SJCRH30 (cell line): Measurements from ENCODE around the gene PRR14. TPM values are rescaled to one million over a fixed set of nuclear protein-coding genes. Genes with fewer than 3 reads are reported as not detected.
A peak's percentile ranks its signal among the peaks of the same experiment; 100 is the strongest.
"Not testable (repeated sequence)": the region's sequence is repeated elsewhere in the genome, so short reads cannot be mapped to it uniquely, and the experiment has no call there.

Source experiments
- DNase-seq, 2 experiments: peaks; one replicate each; pipeline ENCODE4 v3.0.0-alpha.2; 2015 to 2020
- H3K27ac ChIP-seq: fragments of 250-450 bp; sonication (Bioruptor Pico); 2 replicates; pipeline ENCODE4 v1.5.1; 2020; ENCODE audit warnings: mild to moderate bottlenecking, moderate library complexity
- H3K27me3 ChIP-seq: fragments of 250-450 bp; sonication (Bioruptor Pico); 2 replicates; pipeline ENCODE4 v1.5.1; 2020; ENCODE audit warnings: mild to moderate bottlenecking, moderate library complexity
- H3K36me3 ChIP-seq: fragments of 250-450 bp; sonication (Bioruptor Pico); 2 replicates; pipeline ENCODE4 v1.5.1; 2020; ENCODE audit warnings: mild to moderate bottlenecking, moderate library complexity
- H3K4me1 ChIP-seq: fragments of 250-450 bp; sonication (Bioruptor Pico); 2 replicates; pipeline ENCODE4 v1.5.1; 2020; ENCODE audit warnings: mild to moderate bottlenecking, moderate library complexity
- H3K4me3 ChIP-seq: fragments of 250-450 bp; sonication (Bioruptor Pico); 2 replicates; pipeline ENCODE4 v1.5.1; 2020; ENCODE audit warnings: mild to moderate bottlenecking, moderate library complexity
- H3K9me3 ChIP-seq: fragments of 250-450 bp; sonication (Bioruptor Pico); replicated peaks from 2 replicates; pipeline ENCODE4 v1.5.1; 2020; ENCODE audit warnings: mild to moderate bottlenecking, moderate library complexity
- total RNA-seq: library from RNA; depleted of rRNA; stranded (reverse); fragments of >200 nt; shearing (Covaris generic); gene quantifications from 2 replicates; pipeline ENCODE4 v1.2.3, GENCODE V29; 2014

PRR14 gene
- total RNA-seq, 1 experiment from 2014 or later = 10.5 TPM

- no peak for DNase-seq
- H3K36me3 ChIP-seq = no peaks in the 10 kb centered on the region
- peaks cover 15% of the 10 kb centered on the region; the same call in 1 of the 2 replicates for H3K9me3 ChIP-seq
- H3K4me1 ChIP-seq = peaks cover 14% of the 10 kb centered on the region
- H3K4me3 ChIP-seq = no peak overlapping the region
- H3K27me3 ChIP-seq = no peaks in the 10 kb centered on the region
- H3K27ac ChIP-seq = no peak overlapping the region
Observed at GRCh38 chr16:30620169-30620568, 30.6 kb upstream of the PRR14 start.

- Histone ChIP-seq H3K27me3 (no peaks in the 10 kb centered on the region), H3K4me1 (peaks cover 14% of the 10 kb centered on the region), H3K36me3 (no peaks in the 10 kb centered on the region), H3K9me3 (peaks cover 7% of the 10 kb centered on the region; the same call in 1 of the 2 replicates), H3K4me3 (no peak overlapping the region), H3K27ac (no peak overlapping the region)
- DNase-seq = peak; percentile 17 to 65
Observed at GRCh38 chr16:30621765-30622164, 29.0 kb upstream of the PRR14 start.

GRCh38 chr16:30622455-30623032 lies 28.2 kb upstream of the PRR14 start:
- Histone ChIP-seq H3K27ac (no peak overlapping the region), H3K4me1 (peaks cover 14% of the 10 kb centered on the region), H3K4me3 (no peak overlapping the region), H3K9me3 (0 out of 2 replicates have a peak, but pooled peaks cover 6% of the 10 kb centered on the region), H3K36me3 (no peaks in the 10 kb centered on the region), H3K27me3 (no peaks in the 10 kb centered on the region)
- DNase-seq = no peak

- no peak for DNase-seq
- Histone ChIP-seq H3K9me3 (0 out of 2 replicates have a peak, but pooled peaks cover 6% of the 10 kb centered on the region), H3K4me3 (no peak overlapping the region), H3K27ac (no peak overlapping the region), H3K27me3 (no peaks in the 10 kb centered on the region), H3K4me1 (peaks cover 14% of the 10 kb centered on the region), H3K36me3 (no peaks in the 10 kb centered on the region)
Observed at GRCh38 chr16:30623536-30624283, 27.1 kb upstream of the PRR14 start.

GRCh38 chr16:30626236-30626635 lies 24.5 kb upstream of the PRR14 start:
- no peak overlapping the region for H3K4me3 ChIP-seq
- no peak for DNase-seq
- no peaks in the 10 kb centered on the region for H3K27me3 ChIP-seq
- 0 out of 2 replicates have a peak, but pooled peaks cover 6% of the 10 kb centered on the region for H3K9me3 ChIP-seq
- H3K27ac ChIP-seq = no peak overlapping the region
- H3K36me3 ChIP-seq = no peaks in the 10 kb centered on the region
- peaks cover 14% of the 10 kb centered on the region for H3K4me1 ChIP-seq

GRCh38 chr16:30628628-30629540 lies 21.9 kb upstream of the PRR14 start:
- Histone ChIP-seq H3K27me3 (no peaks in the 10 kb centered on the region), H3K9me3 (0 out of 2 replicates have a peak, but pooled peaks cover under 1% of the 10 kb centered on the region), H3K4me1 (no peaks in the 10 kb centered on the region), H3K27ac (no peak overlapping the region), H3K36me3 (no peaks in the 10 kb centered on the region), H3K4me3 (no peak overlapping the region)
- DNase-seq = peak; percentile 80 to 93

- not testable (repeated sequence) for H3K9me3 ChIP-seq, H3K36me3 ChIP-seq, H3K27me3 ChIP-seq, DNase-seq, H3K4me3 ChIP-seq, H3K27ac ChIP-seq, H3K4me1 ChIP-seq
Observed at GRCh38 chr16:30632454-30632853, 18.3 kb upstream of the PRR14 start.

- Histone ChIP-seq H3K36me3 (no peaks in the 10 kb centered on the region), H3K9me3 (no peaks in the 10 kb centered on the region), H3K27me3 (no peaks in the 10 kb centered on the region), H3K27ac (peak overlapping the region; percentile 67), H3K4me1 (no peaks in the 10 kb centered on the region), H3K4me3 (peak overlapping the region; percentile 70)
- DNase-seq = no peak
Observed at GRCh38 chr16:30633526-30633925, 17.2 kb upstream of the PRR14 start.

GRCh38 chr16:30636599-30636998 lies 14.2 kb upstream of the PRR14 start:
- H3K9me3 ChIP-seq = no peaks in the 10 kb centered on the region
- no peaks in the 10 kb centered on the region for H3K36me3 ChIP-seq
- no peak for DNase-seq
- no peak overlapping the region for H3K27ac ChIP-seq
- H3K4me1 ChIP-seq = no peaks in the 10 kb centered on the region
- no peak overlapping the region for H3K4me3 ChIP-seq
- no peaks in the 10 kb centered on the region for H3K27me3 ChIP-seq

- not testable (repeated sequence) for H3K9me3 ChIP-seq, H3K4me1 ChIP-seq, H3K4me3 ChIP-seq, H3K36me3 ChIP-seq, H3K27ac ChIP-seq, DNase-seq, H3K27me3 ChIP-seq
Observed at GRCh38 chr16:30637139-30637538, 13.6 kb upstream of the PRR14 start.

- DNase-seq = peak in 1 of 2 experiments; percentile 76
- H3K36me3 ChIP-seq = no peaks in the 10 kb centered on the region
- H3K27me3 ChIP-seq = no peaks in the 10 kb centered on the region
- no peak overlapping the region for H3K27ac ChIP-seq
- no peaks in the 10 kb centered on the region for H3K9me3 ChIP-seq
- no peak overlapping the region for H3K4me3 ChIP-seq
- H3K4me1 ChIP-seq = no peaks in the 10 kb centered on the region
Observed at GRCh38 chr16:30637944-30638343, 12.8 kb upstream of the PRR14 start.

- Histone ChIP-seq H3K27ac (no peak overlapping the region), H3K9me3 (no peaks in the 10 kb centered on the region), H3K27me3 (0 out of 2 replicates have a peak, but pooled peaks cover 2% of the 10 kb centered on the region), H3K36me3 (no peaks in the 10 kb centered on the region), H3K4me3 (no peak overlapping the region), H3K4me1 (no peaks in the 10 kb centered on the region)
- DNase-seq = no peak
Observed at GRCh38 chr16:30641378-30641982, 9.3 kb upstream of the PRR14 start.

- H3K4me3 ChIP-seq = no peak overlapping the region
- H3K27ac ChIP-seq = no peak overlapping the region
- H3K9me3 ChIP-seq = no peaks in the 10 kb centered on the region
- no peak for DNase-seq
- 0 out of 2 replicates have a peak, but pooled peaks cover 2% of the 10 kb centered on the region for H3K27me3 ChIP-seq
- H3K36me3 ChIP-seq = no peaks in the 10 kb centered on the region
- no peaks in the 10 kb centered on the region for H3K4me1 ChIP-seq
Observed at GRCh38 chr16:30644334-30644830, 6.4 kb upstream of the PRR14 start.

- Histone ChIP-seq H3K9me3 (no peaks in the 10 kb centered on the region), H3K27me3 (0 out of 2 replicates have a peak, but pooled peaks cover 2% of the 10 kb centered on the region), H3K4me3 (no peak overlapping the region), H3K4me1 (no peaks in the 10 kb centered on the region), H3K27ac (no peak overlapping the region), H3K36me3 (no peaks in the 10 kb centered on the region)
- no peak for DNase-seq
Observed at GRCh38 chr16:30645727-30646126, 5.0 kb upstream of the PRR14 start.
